Hematopoietic multipotent progenitor cell treated with erythropoietin and hydrocortisone succinate and interleukin-3 and kit ligand, for 4 days (in vitro differentiated cells): ENCODE measurements around the gene AK4.
A peak's percentile ranks its signal among the peaks of the same experiment; 100 is the strongest.
"Not testable (repeated sequence)": the region's sequence is repeated elsewhere in the genome, so short reads cannot be mapped to it uniquely, and the experiment has no call there.

ENCODE experiments used
- DNase-seq: peaks from one replicate; pipeline ENCODE4 v3.0.0-alpha.2; 2015

The AK4 gene

GRCh38 chr1:65221638-65222339 is 73.8 kb downstream of the AK4 start:
- DNase-seq, result no peak

- DNase-seq, result no peak
Observed at GRCh38 chr1:65222340-65222940, 74.4 kb downstream of the AK4 start.

- DNase-seq, result peak; percentile 59
Observed at GRCh38 chr1:65224681-65225091, 76.7 kb downstream of the AK4 start.

- no peak for DNase-seq
Observed at GRCh38 chr1:65225179-65225578, 77.2 kb downstream of the AK4 start.

GRCh38 chr1:65229201-65229600 is 81.2 kb downstream of the AK4 start:
- DNase-seq, result no peak

GRCh38 chr1:65229754-65230339 is 81.8 kb downstream of the AK4 start:
- DNase-seq, result no peak

- peak; percentile 97 for DNase-seq
Observed at GRCh38 chr1:65230731-65231481, 82.9 kb downstream of the AK4 start.

- DNase-seq, result peak; percentile 67
Observed at GRCh38 chr1:65231718-65232330, 83.8 kb downstream of the AK4 start.

- peak; percentile 75 for DNase-seq
Observed at GRCh38 chr1:65232461-65232990, 84.5 kb downstream of the AK4 start.

GRCh38 chr1:65233782-65234181 is 85.8 kb downstream of the AK4 start:
- peak; percentile 72 for DNase-seq

GRCh38 chr1:65235867-65236805 is 88.1 kb downstream of the AK4 start:
- peak; percentile 90 for DNase-seq

- not testable (repeated sequence) for DNase-seq
Observed at GRCh38 chr1:65237088-65237487, 89.1 kb downstream of the AK4 start.

- no peak for DNase-seq
Observed at GRCh38 chr1:65237503-65237902, 89.5 kb downstream of the AK4 start.

- no peak for DNase-seq
Observed at GRCh38 chr1:65238010-65238409, 90.0 kb downstream of the AK4 start.

- DNase-seq, result no peak
Observed at GRCh38 chr1:65243491-65243890, 95.5 kb downstream of the AK4 start.

GRCh38 chr1:65245295-65245694 is 97.3 kb downstream of the AK4 start:
- DNase-seq, result peak; percentile 49

- DNase-seq, result no peak
Observed at GRCh38 chr1:65247419-65248359, 99.7 kb downstream of the AK4 start.

- DNase-seq, result no peak
Observed at GRCh38 chr1:65250826-65251225, 102.8 kb downstream of the AK4 start.

- no peak for DNase-seq
Observed at GRCh38 chr1:65253800-65254319, 105.9 kb downstream of the AK4 start.

- DNase-seq, result peak; percentile 95
Observed at GRCh38 chr1:65254320-65255034, 106.5 kb downstream of the AK4 start.
